H1 (cell line): ENCODE data around the gene TPSD1. TPM values are rescaled to one million over a fixed set of nuclear protein-coding genes. Genes with fewer than 3 reads are reported as not detected.

Experiments
- CTCF ChIA-PET: fragments of 300-600 bp; sonication (Branson Sonifier 250); formaldehyde crosslinking; loops from one replicate; lab custom pipeline; 2021; ENCODE audit not compliant: partially characterized antibody; lab: Charles Lee
- POLR2A ChIA-PET: fragments of 300-600 bp; sonication (Branson Sonifier 250); formaldehyde crosslinking; loops from one replicate; lab custom pipeline; 2021; ENCODE audit warnings: inconsistent platforms; ENCODE audit not compliant: partially characterized antibody; lab: Charles Lee
- DNase-seq, 2 experiments: peaks; one replicate each; pipeline versions ENCODE4 v3.0.0 to v3.0.0-alpha.2; 2010 to 2022; ENCODE audit warnings: low spot score in 2 of 2, low read depth in 1 of 2, mixed read lengths in 1 of 2
- FAIRE-seq: peaks from 2 replicates; lab custom pipeline; 2011; peaks lifted over from hg19 to GRCh38; lab: Jason Lieb, UNC
- H2AFZ ChIP-seq: 2 replicates; pipeline ENCODE4 v1.8.1; 2012; ENCODE audit warnings: low read length, inconsistent platforms
- H2AK5ac ChIP-seq: 2 replicates; pipeline ENCODE4 v1.6.1; 2013; ENCODE audit warnings: low read depth, low read length
- H2BK120ac ChIP-seq: replicated peaks from 2 replicates; pipeline ENCODE3; 2013; ENCODE audit warnings: low read depth, low read length, inconsistent platforms
- H2BK12ac ChIP-seq: 2 replicates; pipeline ENCODE4 v1.6.1; 2013; ENCODE audit warnings: low read depth, low read length
- H2BK15ac ChIP-seq: 2 replicates; pipeline ENCODE4 v1.6.1; 2013; ENCODE audit warnings: low read length
- H2BK20ac ChIP-seq: 2 replicates; pipeline ENCODE4 v1.6.1; 2013; ENCODE audit warnings: low read length
- H2BK5ac ChIP-seq: 2 replicates; pipeline ENCODE4 v1.6.1; 2013; ENCODE audit warnings: low read depth, low read length
- H3K14ac ChIP-seq: 2 replicates; pipeline ENCODE4 v1.6.1; 2013; ENCODE audit warnings: inconsistent platforms; ENCODE audit not compliant: insufficient read length
- H3K18ac ChIP-seq: 2 replicates; pipeline ENCODE4 v1.6.1; 2013; ENCODE audit warnings: low read length; ENCODE audit errors: extremely low read depth
- H3K23ac ChIP-seq: 2 replicates; pipeline ENCODE4 v1.6.1; 2013; ENCODE audit warnings: inconsistent platforms; ENCODE audit not compliant: insufficient read length
- H3K23me2 ChIP-seq: 2 replicates; pipeline ENCODE4 v1.6.1; 2013; ENCODE audit warnings: low read depth, low read length
- H3K27ac ChIP-seq: 2 replicates; pipeline ENCODE4 v1.6.1; 2011; ENCODE audit warnings: low read depth, low read length, inconsistent platforms
- H3K27me3 ChIP-seq, 4 experiments: replicated peaks in 1 of 4; 1 replicate in 1 of 4; 2 replicates in 3 of 4; pipeline versions ENCODE4 v1.6.1 to v1.8.1; 2011 to 2013; ENCODE audit warnings: low read length in 3 of 4, mild to moderate bottlenecking in 3 of 4, inconsistent platforms in 2 of 4, mixed read lengths in 2 of 4, moderate library complexity in 1 of 4; ENCODE audit not compliant: control insufficient read depth in 3 of 4, insufficient read depth in 3 of 4; ENCODE audit errors: extremely low read depth in 1 of 4
- H3K36me3 ChIP-seq, 4 experiments: 2 replicates each; pipeline versions ENCODE4 v1.6.1 to v1.8.1; 2011 to 2013; ENCODE audit warnings: mild to moderate bottlenecking in 4 of 4, low read length in 3 of 4, moderate library complexity in 2 of 4, control low read depth in 1 of 4, inconsistent platforms in 1 of 4; ENCODE audit not compliant: insufficient read depth in 4 of 4, control insufficient read depth in 2 of 4
- H3K4ac ChIP-seq: replicated peaks from 2 replicates; pipeline ENCODE3; 2013; ENCODE audit warnings: low read length, low read depth, mixed read lengths, inconsistent platforms; ENCODE audit not compliant: insufficient read length
- H3K4me1 ChIP-seq, 4 experiments: replicated peaks in 1 of 4; 1 replicate in 1 of 4; 2 replicates in 3 of 4; pipeline versions ENCODE4 v1.6.1 to v1.8.1; 2011 to 2013; ENCODE audit warnings: low read length in 3 of 4, inconsistent platforms in 2 of 4, mixed read lengths in 1 of 4; ENCODE audit not compliant: insufficient read depth in 4 of 4, control insufficient read depth in 3 of 4
- H3K4me2 ChIP-seq, 2 experiments: 2 replicates each; pipeline versions ENCODE4 v1.6.1 to v1.8.1; 2011 to 2013; ENCODE audit warnings: low read depth in 2 of 2, low read length in 2 of 2, control low read depth in 1 of 2, inconsistent platforms in 1 of 2, mild to moderate bottlenecking in 1 of 2; ENCODE audit not compliant: insufficient read depth in 1 of 2
- H3K4me3 ChIP-seq, 4 experiments: fragments of 200-600, 300-600 bp in 1 of 4; sonication (generic), shearing (Covaris generic), sonication (Bioruptor Twin) in 1 of 4; 2 replicates each; pipeline versions ENCODE4 v1.5.1 to v1.8.1; 2011 to 2016; ENCODE audit warnings: low read length in 4 of 4, low read depth in 3 of 4, control low read depth in 2 of 4, inconsistent platforms in 2 of 4, mild to moderate bottlenecking in 2 of 4, mixed read lengths in 1 of 4, moderate library complexity in 1 of 4; ENCODE audit not compliant: insufficient read depth in 2 of 4; ENCODE audit errors: extremely low read depth in 1 of 4
- H3K56ac ChIP-seq: replicated peaks from 2 replicates; pipeline ENCODE3; 2013; ENCODE audit warnings: low read depth, mild to moderate bottlenecking, mixed read lengths, low read length, inconsistent platforms; ENCODE audit not compliant: insufficient read length
- H3K79me1 ChIP-seq: 2 replicates; pipeline ENCODE4 v1.6.1; 2013; ENCODE audit warnings: low read depth, low read length, control low read depth
- H3K79me2 ChIP-seq, 2 experiments: 2 replicates each; pipeline versions ENCODE4 v1.6.1 to v1.8.1; 2012 to 2013; ENCODE audit warnings: low read length in 2 of 2, mild to moderate bottlenecking in 2 of 2, inconsistent platforms in 1 of 2; ENCODE audit not compliant: insufficient read depth in 2 of 2, control insufficient read depth in 1 of 2
- H3K9ac ChIP-seq, 4 experiments: replicated peaks in 1 of 4; 1 replicate in 1 of 4; 2 replicates in 3 of 4; pipeline versions ENCODE4 v1.6.1 to v1.8.1; 2011 to 2013; ENCODE audit warnings: low read depth in 3 of 4, low read length in 3 of 4, control low read depth in 2 of 4, mild to moderate bottlenecking in 2 of 4, moderate library complexity in 2 of 4, inconsistent platforms in 1 of 4; ENCODE audit errors: extremely low read depth in 1 of 4
- H3K9me3 ChIP-seq, 2 experiments: 2 replicates each; pipeline versions ENCODE4 v1.6.1 to v1.8.1; 2012 to 2013; ENCODE audit warnings: mild to moderate bottlenecking in 2 of 2, moderate library complexity in 2 of 2, control low read depth in 1 of 2, inconsistent platforms in 1 of 2, low read depth in 1 of 2, low read length in 1 of 2, mixed read lengths in 1 of 2; ENCODE audit not compliant: insufficient read depth in 2 of 2
- H4K20me1 ChIP-seq, 2 experiments: replicated peaks in 1 of 2; 2 replicates each; pipeline versions ENCODE3 to v1.8.1; 2011 to 2013; ENCODE audit warnings: inconsistent platforms in 2 of 2, low read length in 2 of 2, mild to moderate bottlenecking in 1 of 2; ENCODE audit not compliant: insufficient read depth in 2 of 2, control insufficient read depth in 1 of 2
- H4K5ac ChIP-seq: 2 replicates; pipeline ENCODE4 v1.6.1; 2013; ENCODE audit warnings: low read length, low read depth, mixed read lengths, inconsistent platforms; ENCODE audit not compliant: insufficient read length
- H4K8ac ChIP-seq: 2 replicates; pipeline ENCODE4 v1.8.0; 2013; ENCODE audit warnings: mild to moderate bottlenecking, moderate library complexity, low read length, inconsistent platforms; ENCODE audit not compliant: insufficient read depth; ENCODE audit errors: extremely low read depth
- H4K91ac ChIP-seq: replicated peaks from 2 replicates; pipeline ENCODE3; 2013; ENCODE audit warnings: low read length, mixed read lengths, inconsistent platforms; ENCODE audit not compliant: insufficient read length
- ATF2 ChIP-seq: IDR thresholded peaks from 2 replicates; pipeline ENCODE4 v1.6.1; 2012; ENCODE audit warnings: low read length, inconsistent platforms
- BACH1 ChIP-seq: IDR thresholded peaks from 2 replicates; pipeline ENCODE4 v1.6.1; 2012; ENCODE audit warnings: low read length, improper control_type of control experiment
- CEBPB ChIP-seq: IDR thresholded peaks from 2 replicates; pipeline ENCODE4 v1.6.1; 2012; ENCODE audit warnings: low read depth, low read length
- JUND ChIP-seq: IDR thresholded peaks from 2 replicates; pipeline ENCODE4 v1.6.1; 2011; ENCODE audit warnings: mild to moderate bottlenecking, improper control_type of control experiment, low read length
- KDM1A ChIP-seq: fragments of 200-600, 300-600 bp; sonication (generic); IDR thresholded peaks from 2 replicates; pipeline ENCODE4 v1.7.1; 2016; ENCODE audit warnings: mild to moderate bottlenecking, low read length, borderline replicate concordance
- NANOG ChIP-seq: IDR thresholded peaks from 2 replicates; pipeline ENCODE4 v1.6.1; 2011; ENCODE audit warnings: low read length, low read depth, mild to moderate bottlenecking, inconsistent platforms; ENCODE audit not compliant: insufficient read depth, poor library complexity, severe bottlenecking
- RBBP5 ChIP-seq: IDR thresholded peaks from 2 replicates; pipeline ENCODE4 v1.7.1; 2012; ENCODE audit warnings: low read depth, mild to moderate bottlenecking, inconsistent platforms, low read length, moderate library complexity, borderline replicate concordance
- SIX5 ChIP-seq: IDR thresholded peaks from 2 replicates; pipeline ENCODE4 v1.6.1; 2011; ENCODE audit warnings: mild to moderate bottlenecking, low read depth, low read length
- SP2 ChIP-seq: IDR thresholded peaks from 2 replicates; pipeline ENCODE4 v1.6.1; 2012; ENCODE audit warnings: mild to moderate bottlenecking, low read length, inconsistent platforms
- YY1 ChIP-seq: IDR thresholded peaks from 2 replicates; pipeline ENCODE4 v1.6.1; 2011; ENCODE audit warnings: low read depth, mild to moderate bottlenecking, low read length
- ZNF274 ChIP-seq: IDR thresholded peaks from 2 replicates; pipeline ENCODE4 v1.7.0; 2012; ENCODE audit warnings: low read length, borderline replicate concordance; ENCODE audit errors: extremely low read depth
- WGBS, 2 experiments: shearing (Covaris generic) in 1 of 2; methylation state at CpG; one replicate each; pipeline versions ENCODE4 v1.1.6 to v1.1.7; 2013 to 2015; ENCODE audit warnings: low lambda C conversion rate in 2 of 2, mixed read lengths in 2 of 2, inconsistent platforms in 1 of 2, low coverage in 1 of 2, missing lambda C conversion rate in 1 of 2; ENCODE audit not compliant: insufficient replicate concordance in 2 of 2, insufficient coverage in 1 of 2, insufficient read length in 1 of 2; ENCODE audit errors: extremely low coverage in 1 of 2, missing lambda C conversion rate in 1 of 2; 5-methylcytosine and 5-hydroxymethylcytosine counted together
- polyA plus RNA-seq, 7 experiments: library from polyadenylated mRNA; depleted of rRNA in 3 of 7; stranded (reverse) in 5 of 7; unstranded in 2 of 7; fragments of >200 nt in 5 of 7; fragments of 200-250 nt in 2 of 7; gene quantifications; 1 replicate in 5 of 7; 2 replicates in 1 of 7; 4 replicates in 1 of 7; pipeline versions ENCODE4 v1.2.1 to v1.2.3, GENCODE V29; 2011 to 2013; ENCODE audit warnings: missing spikeins in 2 of 7, mixed read lengths in 2 of 7
- total RNA-seq: library from RNA; stranded (reverse); fragmentation: NEBNext Ultra II Directional; extraction: Animal tissue kit (Norgen Biotek cat#: 25700); gene quantifications from 2 replicates; pipeline ENCODE4 v1.2.1, GENCODE V29; 2021

Gene TPSD1
- total and polyA plus RNA-seq, 2 of the 8 experiments (the other 6 are each of a cell fraction or from before 2014, with no cell fraction given), result 0.26 TPM; not detected in 1

GRCh38 chr16:1224558-1224957 is 31.3 kb upstream of the TPSD1 start:
- Histone ChIP-seq H3K4ac (no peak overlapping the region), H2BK12ac (no peak overlapping the region), H3K27me3 (peaks cover 0 to 2% (median under 1%) of the 10 kb centered on the region in 4 experiments; a peak in 1 of 7 replicates), H3K23me2 (no peaks in the 10 kb centered on the region), H3K9ac (no peak overlapping the region), H4K20me1 (peaks cover 0 to 6% of the 10 kb centered on the region in 2 experiments), H3K23ac (no peak overlapping the region), H4K91ac (no peak overlapping the region), H4K8ac (no peak overlapping the region), H3K79me1 (no peaks in the 10 kb centered on the region), H3K27ac (no peak overlapping the region), H3K18ac (no peak overlapping the region), H3K14ac (no peak overlapping the region), H3K4me2 (no peak overlapping the region), H3K9me3 (no peaks in the 10 kb centered on the region), H2BK20ac (no peak overlapping the region), H3K4me1 (no peaks in the 10 kb centered on the region; a peak in 1 of 7 replicates), H2BK5ac (no peak overlapping the region), H2AK5ac (no peak overlapping the region), H2BK120ac (no peak overlapping the region), H3K4me3 (no peak overlapping the region), H2AFZ (no peak overlapping the region), H3K36me3 (peaks cover 0 to 18% (median under 1%) of the 10 kb centered on the region in 4 experiments; a peak in 4 of 8 replicates), H3K56ac (no peak overlapping the region), H3K79me2 (no peaks in the 10 kb centered on the region), H4K5ac (no peak overlapping the region), H2BK15ac (no peak overlapping the region)
- no peak for DNase-seq
- CTCF ChIA-PET, result interaction anchor here (0.8 to 1.5 kb wide), 3 partner anchors 54 to 167 kb away, joined by 3 read pairs; no protein-coding TSS in a partner anchor
- 88% methylated on average over 5 of the region's 9 CpGs; no CpG with 5 or more reads in 1 of the 2 experiments for WGBS, 2 experiments
- POLR2A ChIA-PET, result no interaction called here
- FAIRE-seq, result no peak
- TF ChIP-seq ZNF274, result no peak
- TF ChIP-seq RBBP5, result no peak
- no peak for TF ChIP-seq SP2
- TF ChIP-seq BACH1, result no peak
- no peak for TF ChIP-seq ATF2
- TF ChIP-seq NANOG, result no peak
- no peak for TF ChIP-seq JUND
- TF ChIP-seq KDM1A, result no peak
- TF ChIP-seq CEBPB, result no peak
- TF ChIP-seq YY1, result no peak
- no peak for TF ChIP-seq SIX5
